Measurements from ENCODE around the gene ECT2L. TPM values are rescaled to one million over a fixed set of nuclear protein-coding genes. Genes with fewer than 3 reads are reported as not detected.

ECT2L gene
- total RNA-seq, 1 experiment from 2014 or later = not detected

DNA sequence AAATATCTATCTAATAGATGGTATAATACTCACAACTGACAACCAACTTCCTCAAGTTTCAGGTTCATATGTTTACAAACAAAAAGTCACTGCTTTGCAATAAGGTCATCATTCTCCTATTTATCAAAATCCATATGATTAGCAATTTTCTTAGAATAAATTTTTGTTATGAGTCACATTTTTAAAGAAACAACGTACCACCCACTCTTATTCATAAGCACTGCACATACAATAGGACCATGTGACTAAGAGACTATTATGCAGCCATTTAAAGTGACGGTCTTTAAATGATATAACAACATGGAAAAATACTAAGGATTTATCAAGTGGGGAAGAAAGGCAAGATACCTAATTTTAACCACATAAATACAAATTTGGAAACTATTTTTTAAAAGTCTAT, 152.1 kb downstream of the ECT2L start:
- TF ChIP-seq, protein P1, sequence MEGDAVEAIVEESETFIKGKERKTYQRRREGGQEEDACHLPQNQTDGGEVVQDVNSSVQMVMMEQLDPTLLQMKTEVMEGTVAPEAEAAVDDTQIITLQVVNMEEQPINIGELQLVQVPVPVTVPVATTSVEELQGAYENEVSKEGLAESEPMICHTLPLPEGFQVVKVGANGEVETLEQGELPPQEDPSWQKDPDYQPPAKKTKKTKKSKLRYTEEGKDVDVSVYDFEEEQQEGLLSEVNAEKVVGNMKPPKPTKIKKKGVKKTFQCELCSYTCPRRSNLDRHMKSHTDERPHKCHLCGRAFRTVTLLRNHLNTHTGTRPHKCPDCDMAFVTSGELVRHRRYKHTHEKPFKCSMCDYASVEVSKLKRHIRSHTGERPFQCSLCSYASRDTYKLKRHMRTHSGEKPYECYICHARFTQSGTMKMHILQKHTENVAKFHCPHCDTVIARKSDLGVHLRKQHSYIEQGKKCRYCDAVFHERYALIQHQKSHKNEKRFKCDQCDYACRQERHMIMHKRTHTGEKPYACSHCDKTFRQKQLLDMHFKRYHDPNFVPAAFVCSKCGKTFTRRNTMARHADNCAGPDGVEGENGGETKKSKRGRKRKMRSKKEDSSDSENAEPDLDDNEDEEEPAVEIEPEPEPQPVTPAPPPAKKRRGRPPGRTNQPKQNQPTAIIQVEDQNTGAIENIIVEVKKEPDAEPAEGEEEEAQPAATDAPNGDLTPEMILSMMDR (conservative IDR thresholded peaks at IDR 0.05) = no peak
- no peak for TF ChIP-seq EZH2 (IDR thresholded peaks at IDR 0.05; ENCODE audit: low read depth)
- POLR2A ChIA-PET (ENCODE audit: unreplicated experiment) = interaction anchor here (0.5 kb wide), 1 partner anchor 8 kb away, joined by 5 read pairs; no protein-coding TSS in a partner anchor
- Histone ChIP-seq H3K4me3 (no peak overlapping the region), H2AFZ (no peak overlapping the region), H3K9me2 (ENCODE audit: insufficient read depth) (no peaks in the 10 kb centered on the region), H3F3A (ENCODE audit: insufficient read depth, low read depth) (peaks cover 12% of the 10 kb centered on the region; the same call in 1 of the 2 replicates), H3K27me3 (ENCODE audit: insufficient read depth, low read depth) (no peaks in the 10 kb centered on the region), H3K9me3 (ENCODE audit: insufficient read depth, low read depth) (peaks cover 9% of the 10 kb centered on the region; the same call in 1 of the 2 replicates), H4K20me1 (ENCODE audit: insufficient read depth) (0 out of 2 replicates have a peak, but pooled peaks cover 9% of the 10 kb centered on the region), H3K79me2 (ENCODE audit: low read depth) (peaks cover 56% of the 10 kb centered on the region), H3K4me1 (replicated peaks; ENCODE audit: insufficient read depth) (peaks cover 24% of the 10 kb centered on the region), H3K36me3 (ENCODE audit: low read depth) (peaks cover 32% of the 10 kb centered on the region), H3K27ac (no peak overlapping the region), H3K4me2 (no peak overlapping the region)
- DNase-seq = no peak
- intact Hi-C loops (cut with micrococcal nuclease; ENCODE audit: unreplicated experiment) = no loop called here
- BruUV-seq (replicated peaks) = no TSS peak
- CTCF ChIA-PET = no interaction called here

DNA sequence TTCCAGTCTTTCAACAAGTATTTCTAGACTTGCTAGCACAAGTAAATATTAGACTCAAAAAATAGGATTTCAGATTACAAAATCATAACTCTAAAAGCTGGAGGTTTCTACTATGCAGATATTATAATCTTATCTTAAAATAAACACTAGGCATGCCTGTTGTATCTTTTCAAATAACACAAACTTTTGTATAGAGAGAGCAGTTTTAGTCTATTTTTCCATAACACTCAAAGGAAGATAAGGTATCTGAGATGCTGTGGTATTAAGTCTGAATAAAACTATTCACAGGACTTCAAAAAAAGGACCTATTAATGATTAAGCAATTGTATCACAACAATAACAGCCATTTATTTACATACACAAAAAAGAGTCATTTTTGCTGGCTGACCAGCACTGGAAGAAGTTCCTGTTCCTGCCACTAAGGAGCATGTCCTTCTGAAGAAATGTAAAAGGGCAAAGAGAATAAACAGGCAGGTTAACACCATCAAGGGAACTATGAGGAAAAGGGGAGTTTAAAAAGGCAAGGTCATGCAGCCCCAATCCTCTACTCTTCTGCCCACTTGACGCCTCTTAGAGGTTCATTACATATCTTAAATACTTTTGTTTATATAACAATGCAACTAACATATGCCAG, 152.8 kb downstream of the ECT2L start:
- no peak overlapping the region for H2AFZ ChIP-seq
- H3K4me1 ChIP-seq (replicated peaks; ENCODE audit: insufficient read depth) = peaks cover 24% of the 10 kb centered on the region
- no peak overlapping the region for H3K4me2 ChIP-seq
- peaks cover 9% of the 10 kb centered on the region; the same call in 1 of the 2 replicates for H3K9me3 ChIP-seq (ENCODE audit: insufficient read depth, low read depth)
- H3F3A ChIP-seq (ENCODE audit: insufficient read depth, low read depth) = peaks cover 12% of the 10 kb centered on the region; the same call in 1 of the 2 replicates
- TF ChIP-seq, protein P1 (conservative IDR thresholded peaks at IDR 0.05) = no peak
- TF ChIP-seq EZH2 (IDR thresholded peaks at IDR 0.05; ENCODE audit: low read depth) = no peak
- no TSS peak for BruUV-seq (replicated peaks)
- H3K36me3 ChIP-seq (ENCODE audit: low read depth) = peaks cover 27% of the 10 kb centered on the region
- no peak for DNase-seq
- peaks cover 10% of the 10 kb centered on the region; the same call in 1 of the 2 replicates for H4K20me1 ChIP-seq (ENCODE audit: insufficient read depth)
- H3K27me3 ChIP-seq (ENCODE audit: insufficient read depth, low read depth) = no peaks in the 10 kb centered on the region
- H3K9me2 ChIP-seq (ENCODE audit: insufficient read depth) = no peaks in the 10 kb centered on the region
- ChIA-PET POLR2A (ENCODE audit: unreplicated experiment) (no interaction called here), CTCF (no interaction called here)
- H3K27ac ChIP-seq = peak overlapping the region; percentile 2; the same call in 1 of the 2 replicates
- no peak overlapping the region for H3K4me3 ChIP-seq
- peaks cover 63% of the 10 kb centered on the region for H3K79me2 ChIP-seq (ENCODE audit: low read depth)
- intact Hi-C loops (cut with micrococcal nuclease; ENCODE audit: unreplicated experiment) = no loop called here

DNA sequence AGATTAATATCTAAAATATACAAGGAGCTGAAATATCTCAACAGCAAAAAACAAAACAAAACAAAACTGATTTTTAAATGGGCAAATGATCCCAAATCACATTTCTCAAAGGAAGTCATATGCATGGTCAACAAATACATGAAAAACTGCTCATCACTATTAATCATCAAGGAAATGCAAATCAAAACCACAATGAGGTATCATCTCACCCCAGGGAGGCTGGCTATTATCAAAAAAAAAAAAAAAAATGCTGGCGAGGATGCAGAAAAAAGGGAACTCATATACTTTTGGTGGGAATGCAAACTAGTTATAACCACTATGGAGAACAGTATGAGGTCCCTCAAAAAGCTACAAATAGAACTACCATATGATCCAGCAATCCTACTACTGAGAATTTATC, 157.6 kb downstream of the ECT2L start:
- H2AFZ ChIP-seq = no peak overlapping the region
- peaks cover 7% of the 10 kb centered on the region; the same call in 1 of the 2 replicates for H3K4me1 ChIP-seq (replicated peaks; ENCODE audit: insufficient read depth)
- intact Hi-C loops (cut with micrococcal nuclease; ENCODE audit: unreplicated experiment) = no loop called here
- ChIA-PET CTCF (no interaction called here), POLR2A (ENCODE audit: unreplicated experiment) (no interaction called here)
- no peak overlapping the region for H3K4me3 ChIP-seq
- DNase-seq = no peak
- no peaks in the 10 kb centered on the region for H3K9me3 ChIP-seq (ENCODE audit: insufficient read depth, low read depth)
- H3K9me2 ChIP-seq (ENCODE audit: insufficient read depth) = no peaks in the 10 kb centered on the region
- H3K27ac ChIP-seq = no peak overlapping the region
- H4K20me1 ChIP-seq (ENCODE audit: insufficient read depth) = peaks cover 30% of the 10 kb centered on the region
- 0 out of 2 replicates have a peak, but pooled peaks cover 4% of the 10 kb centered on the region for H3K36me3 ChIP-seq (ENCODE audit: low read depth)
- TF ChIP-seq, protein P1 (conservative IDR thresholded peaks at IDR 0.05) = no peak
- TF ChIP-seq EZH2 (IDR thresholded peaks at IDR 0.05; ENCODE audit: low read depth) = no peak
- no peaks in the 10 kb centered on the region for H3K27me3 ChIP-seq (ENCODE audit: insufficient read depth, low read depth)
- H3K4me2 ChIP-seq = no peak overlapping the region
- H3K79me2 ChIP-seq (ENCODE audit: low read depth) = peaks cover 98% of the 10 kb centered on the region
- BruUV-seq (replicated peaks) = no TSS peak
- peaks cover 6% of the 10 kb centered on the region; the same call in 1 of the 2 replicates for H3F3A ChIP-seq (ENCODE audit: insufficient read depth, low read depth)

Other genes with a start within 250 kb of the ECT2L start
- gene CCDC28A, start 22.3 kb upstream of the ECT2L start, total RNA-seq (2021) = 10.1 and 12.3 TPM in 2 replicates
- gene REPS1, start 192.2 kb downstream of the ECT2L start, total RNA-seq (2021) = 32.0 and 39.6 TPM in 2 replicates
- 33.7 and 35.4 TPM in 2 replicates for gene ABRACL, start 232.7 kb downstream of the ECT2L start, total RNA-seq (2021)

Measured in PC-9 (cell line).